ENCODE data around the gene PRKCI.
"Not testable (repeated sequence)": the region's sequence is repeated elsewhere in the genome, so short reads cannot be mapped to it uniquely, and the experiment has no call there.

PRKCI gene

DNA sequence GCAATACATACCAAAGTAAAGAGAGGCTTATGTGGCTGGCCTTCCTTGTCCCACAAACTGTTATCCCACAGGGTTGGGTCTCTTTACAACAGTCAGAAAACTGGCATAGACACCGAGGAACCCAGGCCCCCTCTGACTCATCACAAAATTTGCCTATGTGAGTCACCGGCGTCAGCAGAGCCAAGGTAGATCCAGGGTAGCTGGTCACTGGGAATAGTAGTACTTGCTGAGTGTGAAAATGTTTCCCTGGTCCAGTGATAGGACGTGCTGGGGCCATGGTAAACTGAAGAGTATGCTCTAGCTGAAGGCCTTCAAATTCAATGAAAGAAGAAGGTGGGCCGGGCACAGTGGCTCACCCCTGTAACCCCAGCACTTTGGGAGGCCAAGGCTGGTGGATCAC, 108.1 kb downstream of the PRKCI start:
- FAIRE-seq, result no peak
- no peak for DNase-seq (ENCODE audit: extremely low spot score, insufficient read length, low read depth)

DNA sequence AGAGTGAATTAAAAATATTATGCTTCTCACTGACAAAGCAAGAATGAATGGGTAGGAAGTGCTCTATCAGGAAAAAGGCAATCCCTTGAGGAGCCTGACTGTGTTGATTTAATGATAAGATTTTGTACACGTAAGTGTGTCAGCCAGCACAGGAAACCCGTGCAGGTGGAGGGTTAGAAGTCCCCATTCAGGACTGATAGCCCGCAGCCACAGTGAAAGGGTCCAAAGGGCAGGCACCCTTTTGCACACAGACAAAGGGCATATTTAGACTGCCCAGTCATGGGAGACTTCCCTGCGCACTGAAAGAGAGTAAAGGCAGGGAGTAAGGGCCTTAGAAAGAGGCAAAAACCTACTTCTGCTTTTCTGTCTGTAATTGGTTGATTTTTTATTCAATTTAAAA, 108.9 kb downstream of the PRKCI start:
- FAIRE-seq, result no peak

DNA sequence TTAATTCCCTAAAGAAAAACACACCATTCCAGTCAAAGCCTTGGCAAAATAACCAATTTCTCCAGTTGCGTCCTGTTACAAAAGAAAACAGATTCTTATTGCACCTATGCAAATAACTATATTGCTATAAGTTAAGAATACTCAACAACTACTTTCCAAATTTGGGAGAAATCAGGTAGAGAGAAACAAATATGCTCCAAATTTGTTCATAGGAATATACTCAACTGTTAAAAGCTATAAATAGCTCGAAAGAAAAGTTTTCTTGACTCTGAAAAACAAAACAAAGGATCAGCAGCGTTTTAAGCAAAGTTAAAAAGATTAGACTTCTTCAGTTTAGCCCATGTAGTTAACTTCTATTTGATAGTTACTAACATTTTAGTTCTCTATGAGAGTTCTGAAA, 115.2 kb downstream of the PRKCI start:
- DNase-seq (ENCODE audit: extremely low spot score, insufficient read length, low read depth), result no peak
- FAIRE-seq, result no peak

More for the DNA sequence above, 108.9 kb downstream of the PRKCI start:
- DNase-seq (ENCODE audit: extremely low spot score, insufficient read length, low read depth), result no peak

DNA sequence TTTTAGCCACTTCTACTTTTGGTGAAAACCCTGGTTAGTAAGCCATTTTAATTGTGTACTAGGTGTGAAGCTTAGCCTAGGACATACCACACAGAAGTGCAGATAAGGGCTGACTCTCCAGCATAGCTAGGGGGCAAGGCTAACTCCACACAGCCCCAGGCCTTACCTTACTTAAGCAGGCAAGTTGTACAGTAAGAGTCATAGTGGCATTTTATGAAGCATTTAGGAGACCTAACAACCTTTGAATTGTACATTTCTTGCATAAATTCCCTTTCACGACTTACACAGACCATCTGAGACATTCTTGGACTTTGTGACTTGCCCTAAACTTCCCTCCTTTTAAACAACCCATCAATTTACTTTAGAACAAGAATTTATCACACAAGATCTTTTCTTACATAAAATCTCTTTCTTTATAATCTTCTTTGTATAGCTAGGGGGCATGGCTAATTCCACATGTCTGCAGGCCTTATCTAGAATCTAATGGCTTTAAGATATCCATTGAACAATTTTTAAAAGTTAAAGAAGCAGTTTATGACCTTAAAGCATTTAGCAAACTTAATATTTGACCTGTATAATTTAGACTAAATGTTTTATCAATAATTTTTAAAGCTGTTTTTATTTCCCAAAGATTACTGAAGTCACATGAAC, 116.6 kb downstream of the PRKCI start:
- DNase-seq (ENCODE audit: extremely low spot score, insufficient read length, low read depth) (no peak), FAIRE-seq (no peak)

DNA sequence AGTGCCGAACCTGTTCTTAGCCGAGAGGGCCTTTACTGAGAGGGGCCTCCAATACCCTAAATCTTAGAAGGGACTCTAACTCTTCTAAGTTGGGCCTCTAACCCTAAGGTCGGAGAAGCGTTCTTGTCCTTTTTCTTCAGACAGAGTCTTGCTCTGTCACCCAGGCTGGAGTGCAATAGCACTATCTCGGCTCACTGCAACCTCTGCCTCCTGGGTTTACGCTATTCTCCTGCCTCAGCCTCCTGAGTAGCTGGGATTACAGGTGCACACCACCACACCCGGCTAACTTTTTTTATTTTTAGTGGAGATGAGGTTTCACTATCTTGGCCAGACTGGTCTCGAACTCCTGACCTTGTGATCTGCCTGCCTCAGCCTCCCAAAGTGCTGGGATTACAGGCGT, 120.0 kb downstream of the PRKCI start:
- DNase-seq (ENCODE audit: extremely low spot score, insufficient read length, low read depth); FAIRE-seq: not testable (repeated sequence)

DNA sequence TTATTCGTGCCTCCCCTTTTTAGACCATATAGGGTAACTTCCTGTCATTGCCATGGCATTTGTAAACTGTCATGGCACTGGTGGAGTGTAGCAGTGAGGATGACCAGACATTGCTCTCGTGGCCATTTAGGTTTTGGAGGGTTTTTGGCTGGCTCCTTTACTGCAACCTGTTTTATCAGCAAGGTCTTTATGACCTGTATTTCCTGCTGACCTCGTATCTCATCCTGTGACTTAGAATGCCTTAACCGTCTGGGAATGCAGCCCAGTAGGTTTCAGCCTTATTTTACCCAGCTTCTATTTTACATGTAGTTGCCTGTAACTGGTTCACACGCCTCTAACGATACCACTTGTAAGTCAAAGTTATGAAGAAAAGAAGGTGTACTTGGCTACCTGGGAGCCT, 121.6 kb downstream of the PRKCI start:
- DNase-seq (ENCODE audit: extremely low spot score, insufficient read length, low read depth); FAIRE-seq: not testable (repeated sequence)

DNA sequence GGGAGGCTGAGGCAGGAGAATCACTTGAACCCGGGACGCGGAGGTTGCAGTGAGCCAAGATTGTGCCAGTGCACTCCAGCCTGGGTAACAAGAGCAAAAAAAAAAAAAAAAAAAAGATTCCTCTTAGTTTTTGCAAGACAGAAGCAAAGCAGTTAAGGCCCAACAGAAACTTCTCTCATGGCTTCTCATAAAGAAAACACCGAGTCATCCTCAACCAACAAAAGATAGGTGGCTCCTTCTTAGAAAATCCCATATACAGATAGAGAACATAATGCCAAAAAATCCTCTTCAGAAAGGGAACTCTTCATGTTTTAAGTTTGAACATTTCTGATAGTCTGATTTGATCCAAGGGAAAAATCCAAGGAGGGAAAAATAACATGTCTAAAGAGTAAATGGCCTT, 122.7 kb downstream of the PRKCI start:
- DNase-seq (ENCODE audit: extremely low spot score, insufficient read length, low read depth), result no peak
- FAIRE-seq, result no peak

DNA sequence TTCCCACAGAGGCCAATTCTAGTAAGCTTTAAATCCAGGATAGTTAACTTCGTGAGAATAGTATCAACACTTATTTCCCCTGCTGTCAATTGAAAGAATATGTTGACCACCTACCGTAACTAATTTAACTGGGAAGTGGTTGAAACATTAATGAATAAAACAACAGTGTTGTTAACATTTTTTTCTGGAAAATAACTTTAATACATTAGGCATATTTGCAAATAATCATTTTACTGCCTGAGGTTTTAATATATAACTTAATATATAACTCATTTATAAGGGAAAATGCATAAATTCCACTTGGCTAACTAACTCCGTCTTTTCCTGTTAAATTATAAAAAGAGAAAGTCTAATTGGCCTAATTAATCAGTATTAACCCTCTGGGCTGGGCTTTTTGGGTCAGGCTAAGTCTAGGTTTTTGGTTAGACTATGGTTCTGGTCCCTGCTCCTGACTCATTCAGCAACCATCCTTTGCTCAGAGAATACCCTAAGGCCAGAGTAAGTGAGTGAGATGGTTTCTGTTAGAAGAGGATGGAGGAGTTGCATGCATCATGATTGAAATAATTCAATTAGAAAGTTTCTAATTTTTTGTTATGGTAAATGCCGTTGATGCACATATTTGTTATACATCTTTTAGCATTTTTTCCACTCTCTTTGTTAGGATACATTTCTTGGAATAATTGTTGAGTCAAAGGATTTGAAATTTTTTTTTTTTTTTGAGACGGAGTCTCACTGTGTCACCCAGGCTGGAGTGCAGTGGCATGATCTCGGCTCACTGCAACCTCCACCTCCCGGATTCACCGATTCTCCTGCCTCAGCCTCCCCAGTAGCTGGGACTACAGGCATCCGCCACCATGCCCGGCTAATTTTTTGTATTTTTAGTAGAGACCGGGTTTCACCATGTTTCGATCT, 124.5 kb downstream of the PRKCI start:
- no peak for DNase-seq (ENCODE audit: extremely low spot score, insufficient read length, low read depth)
- FAIRE-seq, result no peak

DNA sequence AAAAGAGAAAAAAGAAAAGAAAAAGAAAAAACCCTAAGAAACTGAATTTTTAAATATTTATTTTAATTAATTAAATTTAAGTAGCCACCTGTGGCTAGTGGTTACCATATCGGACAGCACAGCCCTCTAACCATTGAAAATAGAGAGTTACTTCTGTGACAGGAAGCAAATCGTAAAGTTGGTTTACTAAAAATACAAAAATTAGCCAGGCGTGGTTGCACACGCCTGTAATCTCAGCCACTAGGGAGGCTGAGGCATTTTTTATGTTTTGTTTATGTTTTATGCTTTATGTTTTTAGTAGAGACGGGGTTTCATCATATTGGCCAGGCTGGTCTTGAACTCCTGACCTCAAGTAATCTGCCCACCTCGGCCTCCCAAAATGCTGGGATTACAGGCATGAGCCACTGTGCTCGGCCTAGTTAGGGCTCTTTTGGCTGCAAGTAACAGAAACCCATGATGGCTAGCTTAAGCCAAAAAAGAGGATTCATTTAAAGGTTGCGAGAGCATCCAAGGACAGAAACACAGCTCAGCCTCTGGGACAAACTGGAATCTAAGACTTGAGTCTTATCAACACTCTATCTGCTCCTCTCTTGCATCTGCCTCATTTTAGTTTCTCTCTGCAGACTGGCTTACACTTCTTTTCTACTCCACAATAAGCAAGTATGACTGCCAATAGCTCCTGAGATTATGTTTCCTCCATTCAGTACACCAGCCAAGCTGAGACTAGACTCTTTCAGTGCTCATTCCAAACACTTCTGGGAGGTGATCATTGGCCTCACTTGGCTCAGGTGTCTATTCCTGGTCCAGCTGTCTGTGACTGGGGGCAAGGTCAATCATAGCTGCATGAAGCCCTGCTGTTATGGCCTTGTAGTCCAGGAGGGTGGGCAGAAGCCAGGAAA, 128.5 kb downstream of the PRKCI start:
- FAIRE-seq, result peak; percentile 79
- DNase-seq (ENCODE audit: extremely low spot score, insufficient read length, low read depth), result no peak

DNA sequence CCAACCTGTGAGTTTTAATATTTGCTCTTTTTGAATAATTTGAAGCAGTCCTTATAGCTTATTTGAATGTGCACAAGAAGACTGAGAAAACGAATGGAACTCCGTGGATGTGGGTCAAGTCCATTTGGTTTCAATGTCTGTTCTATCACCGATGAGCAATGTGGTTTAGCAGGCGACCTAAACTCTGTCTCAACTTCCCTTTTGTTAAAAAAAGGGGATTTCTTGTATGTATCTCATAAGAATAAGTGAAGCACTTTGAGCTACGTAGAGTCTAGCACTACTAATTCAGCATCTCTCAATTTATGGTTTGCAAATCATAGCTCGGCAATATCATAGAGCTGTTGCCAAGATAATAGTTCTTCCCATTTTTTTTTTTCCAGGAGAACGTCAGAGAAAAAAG, 130.7 kb downstream of the PRKCI start:
- DNase-seq (ENCODE audit: extremely low spot score, insufficient read length, low read depth), result no peak
- peak; percentile 90 for FAIRE-seq

DNA sequence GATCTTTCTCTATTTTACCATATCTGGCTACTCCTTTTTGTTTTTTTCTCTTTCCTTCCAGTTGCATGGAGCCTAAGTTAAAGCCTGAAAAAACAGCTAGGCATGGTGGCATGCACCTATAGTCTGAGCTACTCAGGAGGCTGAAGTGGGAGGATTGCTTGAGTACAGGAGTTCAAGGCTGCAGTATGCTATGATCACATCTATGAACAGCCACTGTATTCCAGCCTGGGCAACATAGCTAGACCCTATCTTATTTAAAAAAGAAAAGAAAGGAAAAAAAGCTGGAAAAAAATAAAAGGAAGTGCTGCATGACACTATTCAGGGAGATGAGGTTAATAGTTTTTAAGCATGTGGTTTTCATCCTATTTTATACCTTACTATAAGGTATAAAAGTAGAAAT, 131.3 kb downstream of the PRKCI start:
- DNase-seq (ENCODE audit: extremely low spot score, insufficient read length, low read depth) (no peak), FAIRE-seq (no peak)

DNA sequence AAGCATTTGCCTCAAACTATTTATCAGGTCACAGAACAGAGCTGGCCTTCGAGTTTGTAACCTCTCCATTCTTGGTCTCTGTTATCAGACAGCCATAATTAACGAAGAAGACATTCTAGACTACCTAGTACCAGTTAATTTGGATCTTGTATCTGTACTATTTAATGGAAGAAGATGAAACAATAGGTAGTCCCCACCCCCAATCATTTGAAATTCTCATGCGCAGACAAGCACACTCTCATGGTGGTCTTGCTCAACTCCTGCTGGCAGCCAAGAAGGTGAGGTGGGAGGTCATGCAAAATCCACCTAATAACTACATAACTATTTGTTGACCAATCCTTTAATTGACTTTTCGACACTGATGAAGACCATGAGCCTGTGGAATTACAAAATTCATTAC, 132.5 kb downstream of the PRKCI start:
- FAIRE-seq, result no peak
- DNase-seq (ENCODE audit: extremely low spot score, insufficient read length, low read depth), result no peak

Data from GM18507 (cell line).